A673 (cell line): Measurements from ENCODE around the gene FBN3. TPM values are rescaled to one million over a fixed set of nuclear protein-coding genes. Genes with fewer than 3 reads are reported as not detected.

Experiments used
- BruUV-seq: library from RNA; stranded (reverse); fragments of 400-500 nt; replicated peaks from 2 replicates; lab custom pipeline; 2021; lab: Mats Ljungman, UMichigan
- CTCF ChIA-PET: fragments of 300-600 bp; sonication (Branson Sonifier 250); formaldehyde crosslinking; loops from one replicate; lab custom pipeline; 2022; ENCODE audit warnings: antibody characterized with exemption; lab: Charles Lee
- POLR2A ChIA-PET: fragments of 300-600 bp; sonication (Branson Sonifier 250); formaldehyde crosslinking; loops from one replicate; lab custom pipeline; 2022; ENCODE audit warnings: antibody characterized with exemption; ENCODE audit not compliant: low non-redundant PET; lab: Charles Lee
- DNase-seq: peaks from one replicate; pipeline ENCODE4 v3.0.0-alpha.2; 2015; ENCODE audit warnings: low spot score
- H3K27ac ChIP-seq: fragments of 200-600 bp; sonication (generic); 2 replicates; pipeline ENCODE4 v1.5.1; 2016; ENCODE audit warnings: mixed run types, low read depth, mild to moderate bottlenecking, mixed read lengths, antibody characterized with exemption, low read length; ENCODE audit not compliant: poor library complexity, severe bottlenecking
- H3K27me3 ChIP-seq: fragments of 200-600 bp; sonication (generic); replicated peaks from 2 replicates; pipeline ENCODE4 v1.6.1; 2017; ENCODE audit warnings: mixed run types, low read depth, mild to moderate bottlenecking, mixed read lengths, antibody characterized with exemption, low read length; ENCODE audit not compliant: insufficient read depth, poor library complexity
- H3K36me3 ChIP-seq: fragments of 200-600 bp; sonication (generic); 2 replicates; pipeline ENCODE4 v1.6.1; 2016; ENCODE audit warnings: mixed run types, mild to moderate bottlenecking, mixed read lengths, antibody characterized with exemption, low read length; ENCODE audit not compliant: insufficient read depth, poor library complexity, severe bottlenecking
- H3K4me1 ChIP-seq: fragments of 200-600 bp; sonication (generic); 2 replicates; pipeline ENCODE4 v1.6.1; 2017; ENCODE audit warnings: mixed run types, mild to moderate bottlenecking, mixed read lengths, antibody characterized with exemption, low read length; ENCODE audit not compliant: insufficient read depth, poor library complexity, severe bottlenecking
- H3K4me3 ChIP-seq: fragments of 200-600 bp; sonication (generic); 2 replicates; pipeline ENCODE4 v1.5.1; 2016; ENCODE audit warnings: low read depth, mixed run types, mild to moderate bottlenecking, mixed read lengths, low read length; ENCODE audit not compliant: poor library complexity, severe bottlenecking
- H3K9me3 ChIP-seq: fragments of 200-600 bp; sonication (generic); 2 replicates; pipeline ENCODE4 v1.6.1; 2016; ENCODE audit warnings: mixed run types, low read depth, mild to moderate bottlenecking, mixed read lengths, antibody characterized with exemption, low read length; ENCODE audit not compliant: poor library complexity, severe bottlenecking
- EZH2 ChIP-seq: fragments of 200-600 bp; sonication (generic); IDR thresholded peaks from 2 replicates; pipeline ENCODE4 v1.6.1; 2017; ENCODE audit warnings: borderline replicate concordance, low read depth, mild to moderate bottlenecking, mixed read lengths, antibody characterized with exemption, low read length; ENCODE audit not compliant: poor library complexity, severe bottlenecking
- intact Hi-C: fragments of 100-400 bp; cut with micrococcal nuclease; formaldehyde crosslinking; loops from one replicate; pipeline ENCODE4 v1.10.0; 2022; ENCODE audit not compliant: unreplicated experiment
- total RNA-seq: library from RNA; stranded (reverse); gene quantifications from 2 replicates; pipeline ENCODE4 v1.2.3, GENCODE V29; 2021
- TF ChIP-seq, protein P1 (sequence below): fragments of 300-800, 200-600 bp; sonication (generic); conservative IDR thresholded peaks from 2 replicates; pipeline ENCODE4 v1.5.1; 2017; ENCODE audit warnings: low read depth, mild to moderate bottlenecking, antibody characterized with exemption, low read length, moderate library complexity, mixed read lengths

The FBN3 gene
- total RNA-seq, 1 experiment from 2014 or later = 0.06 TPM

DNA sequence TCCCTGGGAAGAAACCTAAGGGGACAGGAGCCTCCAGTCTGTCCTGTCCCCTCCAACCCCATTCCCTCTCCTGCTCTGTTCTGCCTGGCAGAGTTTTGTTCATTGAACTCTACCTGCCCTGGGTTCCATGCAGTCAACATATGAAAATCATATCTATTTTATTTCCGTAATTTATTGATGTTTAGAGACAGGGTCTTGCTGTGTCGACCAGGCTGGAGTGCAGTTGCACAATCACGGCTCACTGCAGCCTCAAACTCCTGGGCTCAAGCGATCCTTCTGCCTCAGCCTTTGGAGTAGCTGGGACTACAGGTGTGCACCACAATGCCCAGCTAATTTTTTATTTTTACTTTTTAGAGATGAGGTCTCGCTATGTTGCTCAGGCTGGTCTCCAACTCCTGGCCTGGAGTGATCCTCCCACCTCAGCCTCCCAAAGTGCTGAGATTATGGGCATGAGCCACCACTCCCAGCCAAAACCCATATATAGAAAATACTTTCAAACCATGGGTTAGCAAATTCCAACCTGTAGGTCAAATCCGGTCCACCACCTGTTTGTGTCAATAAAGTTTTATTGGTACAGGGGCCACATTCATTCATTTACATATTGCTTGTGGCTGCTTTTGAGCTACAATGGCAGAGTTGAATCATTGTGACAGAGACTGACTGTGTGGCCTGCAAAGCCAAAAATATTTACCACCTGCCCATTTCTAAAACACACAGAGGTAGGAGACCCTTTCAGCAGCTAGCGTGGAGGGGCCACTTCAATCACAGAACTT, 39.3 kb downstream of the FBN3 start:
- Histone ChIP-seq H3K4me3 (no peak overlapping the region), H3K4me1 (no peaks in the 10 kb centered on the region), H3K27me3 (no peaks in the 10 kb centered on the region), H3K36me3 (no peaks in the 10 kb centered on the region), H3K9me3 (no peaks in the 10 kb centered on the region), H3K27ac (no peak overlapping the region)
- ChIA-PET CTCF (no interaction called here), POLR2A (no interaction called here)
- intact Hi-C loops = no loop called here
- DNase-seq = no peak
- no TSS peak for BruUV-seq
- TF ChIP-seq, protein P1, sequence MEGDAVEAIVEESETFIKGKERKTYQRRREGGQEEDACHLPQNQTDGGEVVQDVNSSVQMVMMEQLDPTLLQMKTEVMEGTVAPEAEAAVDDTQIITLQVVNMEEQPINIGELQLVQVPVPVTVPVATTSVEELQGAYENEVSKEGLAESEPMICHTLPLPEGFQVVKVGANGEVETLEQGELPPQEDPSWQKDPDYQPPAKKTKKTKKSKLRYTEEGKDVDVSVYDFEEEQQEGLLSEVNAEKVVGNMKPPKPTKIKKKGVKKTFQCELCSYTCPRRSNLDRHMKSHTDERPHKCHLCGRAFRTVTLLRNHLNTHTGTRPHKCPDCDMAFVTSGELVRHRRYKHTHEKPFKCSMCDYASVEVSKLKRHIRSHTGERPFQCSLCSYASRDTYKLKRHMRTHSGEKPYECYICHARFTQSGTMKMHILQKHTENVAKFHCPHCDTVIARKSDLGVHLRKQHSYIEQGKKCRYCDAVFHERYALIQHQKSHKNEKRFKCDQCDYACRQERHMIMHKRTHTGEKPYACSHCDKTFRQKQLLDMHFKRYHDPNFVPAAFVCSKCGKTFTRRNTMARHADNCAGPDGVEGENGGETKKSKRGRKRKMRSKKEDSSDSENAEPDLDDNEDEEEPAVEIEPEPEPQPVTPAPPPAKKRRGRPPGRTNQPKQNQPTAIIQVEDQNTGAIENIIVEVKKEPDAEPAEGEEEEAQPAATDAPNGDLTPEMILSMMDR = no peak
- TF ChIP-seq EZH2 = no peak

GRCh38 chr19:8109455-8109854, 39.9 kb downstream of the FBN3 start:
- Histone ChIP-seq H3K27me3 (no peaks in the 10 kb centered on the region), H3K9me3 (no peaks in the 10 kb centered on the region), H3K36me3 (no peaks in the 10 kb centered on the region), H3K4me1 (no peaks in the 10 kb centered on the region), H3K4me3 (no peak overlapping the region), H3K27ac (no peak overlapping the region)
- intact Hi-C loops = no loop called here
- POLR2A ChIA-PET = no interaction called here
- BruUV-seq = no TSS peak
- DNase-seq = no peak
- TF ChIP-seq EZH2 = no peak
- TF ChIP-seq, protein P1 = no peak
- CTCF ChIA-PET = no interaction called here

DNA sequence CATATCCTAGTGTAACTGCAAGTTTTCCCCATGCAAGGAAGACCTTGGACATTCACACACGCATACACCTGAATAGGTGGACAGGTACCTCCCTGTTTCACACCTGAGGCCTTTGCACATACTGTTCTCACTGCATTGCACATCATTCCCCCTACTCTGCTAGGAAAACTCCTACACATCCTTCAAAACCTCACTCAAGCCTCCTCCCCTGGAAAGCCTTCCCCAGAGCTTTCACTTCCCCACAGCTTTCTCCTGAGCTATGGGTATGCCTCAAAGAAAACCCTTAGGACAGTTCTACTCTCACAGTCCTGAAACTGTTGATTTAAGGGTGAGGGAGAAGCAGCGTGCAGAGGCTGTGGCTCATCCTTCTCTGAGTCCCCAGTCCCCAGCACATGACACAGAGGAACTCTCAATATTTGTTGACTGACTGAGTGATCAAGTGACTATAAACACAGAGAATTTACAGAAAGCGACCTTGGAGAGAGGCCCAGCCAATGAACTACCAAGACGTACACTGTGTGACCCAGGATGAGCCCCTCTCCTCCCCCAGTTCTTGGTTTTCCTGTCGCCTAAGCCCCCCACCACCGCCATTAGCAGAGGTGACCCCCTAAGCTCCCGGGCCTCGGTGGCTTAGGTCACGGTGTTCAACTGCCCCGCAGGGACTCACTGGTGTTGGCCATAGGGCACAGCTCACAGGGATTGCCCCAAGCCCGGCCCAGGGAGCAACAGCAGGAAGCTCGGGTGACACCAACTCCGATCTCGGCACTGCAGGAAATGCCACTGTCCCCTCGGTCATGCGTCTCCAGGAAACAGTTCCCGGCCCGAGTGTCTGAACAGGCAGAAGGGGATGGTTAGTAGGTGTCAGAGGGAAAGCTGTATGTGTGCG, 40.6 kb downstream of the FBN3 start:
- ChIA-PET CTCF (no interaction called here), POLR2A (no interaction called here)
- no peak overlapping the region for H3K27ac ChIP-seq
- TF ChIP-seq, protein P1 = no peak
- no peak for TF ChIP-seq EZH2
- H3K36me3 ChIP-seq = no peaks in the 10 kb centered on the region
- intact Hi-C loops = no loop called here
- no peaks in the 10 kb centered on the region for H3K9me3 ChIP-seq
- H3K4me1 ChIP-seq = no peaks in the 10 kb centered on the region
- DNase-seq = no peak
- BruUV-seq = no TSS peak
- no peaks in the 10 kb centered on the region for H3K27me3 ChIP-seq
- H3K4me3 ChIP-seq = no peak overlapping the region
